RPMI8226 (cell line): ENCODE measurements around the gene TMEM121.
"Not testable (repeated sequence)": the region's sequence is repeated elsewhere in the genome, so short reads cannot be mapped to it uniquely, and the experiment has no call there.

Experiments used
- DNase-seq: peaks from one replicate; pipeline ENCODE4 v3.0.0-alpha.2; 2015

TMEM121 gene

DNA sequence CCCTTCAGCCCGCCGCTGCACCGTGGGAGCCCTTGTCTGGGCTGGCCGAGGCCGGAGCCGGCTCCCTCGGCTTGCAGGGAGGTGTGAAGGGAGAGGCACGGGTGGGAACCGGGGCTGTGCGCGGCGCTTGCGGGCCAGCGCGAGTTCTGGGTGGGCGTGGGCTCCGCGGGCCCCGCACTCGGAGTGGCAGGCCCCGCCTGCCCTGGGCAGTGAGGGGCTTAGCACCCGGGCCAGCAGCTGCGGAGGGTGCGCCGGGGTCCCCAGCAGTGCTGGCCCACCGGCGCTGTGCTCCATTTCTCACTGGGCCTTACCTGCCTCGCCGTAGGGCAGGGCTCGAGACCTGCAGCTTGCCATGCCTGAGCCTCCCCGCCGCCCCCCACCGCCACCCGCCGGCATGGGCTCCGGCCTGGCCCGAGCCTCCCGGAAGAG lies 21.4 kb downstream of the TMEM121 start:
- DNase-seq: no peak

DNA sequence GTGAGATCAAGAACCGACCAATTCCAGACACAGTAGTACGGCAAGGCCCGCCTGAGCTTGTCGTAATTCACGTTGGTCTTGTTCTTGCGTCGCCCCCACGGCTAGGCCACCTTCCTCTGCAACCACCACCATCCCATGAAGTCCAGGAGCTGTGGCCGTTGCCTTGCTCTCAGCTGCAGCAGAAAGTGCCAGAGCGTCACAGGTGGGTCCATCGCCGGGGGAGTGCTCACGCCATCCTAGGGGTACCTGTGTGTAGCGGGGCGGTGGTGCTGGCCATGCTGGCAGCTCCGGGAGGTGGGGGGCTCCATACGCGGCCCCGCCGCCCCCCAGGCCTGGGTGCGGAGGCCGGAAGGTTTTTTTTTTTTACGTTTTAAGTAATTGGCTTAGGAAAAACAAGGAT lies 23.1 kb downstream of the TMEM121 start:
- no peak for DNase-seq

GRCh38 chr14:105554022-105554421 lies 27.6 kb downstream of the TMEM121 start:
- no peak for DNase-seq

- no peak for DNase-seq
Measured at GRCh38 chr14:105554523-105554922, 28.1 kb downstream of the TMEM121 start.

DNA sequence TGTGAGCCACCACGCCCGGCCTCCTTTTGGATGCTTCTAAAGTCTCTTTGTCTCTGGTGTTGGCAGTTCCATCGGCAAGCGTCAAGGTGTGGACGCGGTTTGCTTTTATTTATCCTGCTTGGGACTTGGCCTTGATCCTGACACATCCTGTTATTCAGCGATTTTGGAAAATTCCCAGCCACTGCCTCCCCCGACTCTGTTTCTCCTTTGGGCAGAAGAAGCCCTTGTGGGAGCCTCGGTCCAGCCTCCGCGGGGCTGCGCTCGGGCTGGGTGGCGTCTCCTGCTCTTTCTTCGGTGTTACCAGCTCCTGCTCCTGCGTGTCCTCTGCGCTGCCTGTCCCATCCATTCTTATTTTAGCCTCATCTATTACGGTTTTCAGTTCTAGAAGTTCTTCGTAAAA lies 31.3 kb downstream of the TMEM121 start:
- not testable (repeated sequence) for DNase-seq

DNA sequence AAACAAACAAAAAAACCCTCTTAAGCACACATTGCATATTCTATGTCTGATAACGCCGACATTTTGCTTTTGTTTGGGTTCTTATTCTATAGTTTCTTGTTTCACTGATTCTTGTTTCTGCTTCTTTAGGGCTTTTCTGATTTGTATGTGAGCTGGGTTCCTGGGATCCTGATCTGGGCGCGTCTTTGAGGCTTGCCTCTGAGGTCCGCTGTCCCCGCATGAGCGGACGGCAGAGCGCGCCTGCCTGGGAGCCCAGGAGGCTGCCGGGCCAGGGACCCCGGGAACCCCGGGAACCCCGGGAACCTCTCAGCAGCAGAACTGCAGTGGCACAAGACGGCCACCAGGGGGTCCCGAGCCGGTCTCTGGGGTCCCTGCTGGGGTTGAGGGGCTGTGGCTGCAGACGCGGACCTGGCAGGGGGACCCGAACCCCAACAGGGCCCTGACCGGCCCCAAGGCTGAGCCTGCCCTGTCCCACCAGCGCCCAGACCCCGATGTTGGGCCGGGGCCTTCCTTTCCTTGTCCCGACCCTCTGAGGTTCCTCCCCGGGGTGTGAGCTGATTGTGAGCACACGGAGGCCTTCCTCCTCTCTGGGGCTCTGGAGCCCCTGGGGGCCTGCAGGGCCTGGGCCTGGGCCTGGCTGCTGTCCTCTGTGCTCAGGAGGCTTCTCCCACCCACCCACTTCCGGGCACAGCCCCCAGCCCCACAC lies 32.2 kb downstream of the TMEM121 start:
- not testable (repeated sequence) for DNase-seq

GRCh38 chr14:105559384-105560047 lies 33.1 kb downstream of the TMEM121 start:
- DNase-seq: not testable (repeated sequence)

GRCh38 chr14:105560048-105560669 lies 33.8 kb downstream of the TMEM121 start:
- DNase-seq: not testable (repeated sequence)

- not testable (repeated sequence) for DNase-seq
Measured at GRCh38 chr14:105561345-105561744, 35.0 kb downstream of the TMEM121 start.

DNA sequence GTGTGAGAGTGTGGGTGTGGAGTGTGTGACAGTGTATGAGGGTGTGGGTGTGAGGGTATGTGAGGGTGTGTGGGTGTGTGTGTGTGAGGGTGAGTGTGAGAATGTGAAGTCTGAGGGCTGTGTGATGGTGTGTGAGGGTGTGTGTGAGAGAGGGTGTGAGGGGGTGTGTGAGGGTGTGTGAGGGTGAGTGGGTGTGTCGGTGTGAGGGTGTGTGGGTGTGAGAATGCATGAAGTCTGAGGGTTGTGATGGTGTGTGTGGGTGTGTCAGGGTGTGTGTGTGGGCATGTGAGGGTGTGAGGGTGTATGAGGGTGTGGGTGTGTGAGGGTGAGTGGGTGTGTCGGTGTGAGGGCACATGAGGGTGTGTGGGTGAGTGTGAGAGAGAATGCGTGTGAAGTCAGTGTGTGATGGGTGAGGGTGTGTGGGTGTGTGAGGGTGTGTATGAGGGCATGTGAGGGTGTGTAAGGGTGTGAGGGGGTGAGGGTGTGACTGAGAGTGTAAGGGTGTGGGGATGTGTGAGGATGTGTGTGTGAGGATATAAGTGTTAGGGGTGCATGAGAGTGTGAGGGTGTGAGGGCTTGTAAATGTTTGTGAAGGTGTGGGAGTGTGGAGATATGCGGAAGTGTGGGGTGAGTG lies 36.4 kb downstream of the TMEM121 start:
- DNase-seq: no peak

- DNase-seq: no peak
Measured at GRCh38 chr14:105563347-105563737, 37.0 kb downstream of the TMEM121 start.

GRCh38 chr14:105564536-105564935 lies 38.2 kb downstream of the TMEM121 start:
- DNase-seq: not testable (repeated sequence)

DNA sequence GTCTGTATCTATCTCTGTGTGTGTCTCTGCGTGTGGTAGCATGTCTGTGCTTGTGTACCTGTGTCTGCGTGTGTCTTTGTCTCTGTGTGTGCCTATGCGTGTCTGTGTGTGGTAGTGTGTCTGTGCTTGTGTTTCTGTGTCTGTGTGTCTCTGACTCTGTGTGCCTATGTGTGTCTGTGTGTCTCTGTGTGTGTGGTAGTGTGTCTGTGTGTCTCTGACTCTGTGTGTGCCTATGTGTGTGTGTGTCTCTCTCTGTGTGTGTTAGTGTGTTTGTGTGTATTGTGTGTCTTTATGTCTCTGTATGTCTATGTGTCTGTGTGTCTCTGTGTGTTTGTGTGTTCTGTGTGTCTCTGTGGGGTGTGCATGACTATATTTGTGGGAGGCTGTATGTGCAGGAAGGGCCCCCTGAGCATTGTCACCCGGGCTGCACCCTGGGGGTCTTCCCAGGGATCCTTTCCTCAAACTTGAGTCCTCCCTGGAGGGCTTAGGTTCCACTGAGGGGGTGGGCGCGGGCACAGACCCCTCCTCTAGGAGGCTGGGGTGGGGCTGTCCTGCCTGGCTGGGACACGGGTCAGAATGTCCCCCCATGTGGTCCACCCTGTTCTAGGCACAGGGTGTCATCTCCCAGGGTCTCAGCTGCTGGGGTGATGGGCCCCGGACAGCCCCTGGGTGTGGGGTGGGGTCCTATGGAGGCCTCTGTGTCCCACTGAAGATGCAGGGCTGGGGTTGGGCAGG lies 39.0 kb downstream of the TMEM121 start:
- not testable (repeated sequence) for DNase-seq

DNA sequence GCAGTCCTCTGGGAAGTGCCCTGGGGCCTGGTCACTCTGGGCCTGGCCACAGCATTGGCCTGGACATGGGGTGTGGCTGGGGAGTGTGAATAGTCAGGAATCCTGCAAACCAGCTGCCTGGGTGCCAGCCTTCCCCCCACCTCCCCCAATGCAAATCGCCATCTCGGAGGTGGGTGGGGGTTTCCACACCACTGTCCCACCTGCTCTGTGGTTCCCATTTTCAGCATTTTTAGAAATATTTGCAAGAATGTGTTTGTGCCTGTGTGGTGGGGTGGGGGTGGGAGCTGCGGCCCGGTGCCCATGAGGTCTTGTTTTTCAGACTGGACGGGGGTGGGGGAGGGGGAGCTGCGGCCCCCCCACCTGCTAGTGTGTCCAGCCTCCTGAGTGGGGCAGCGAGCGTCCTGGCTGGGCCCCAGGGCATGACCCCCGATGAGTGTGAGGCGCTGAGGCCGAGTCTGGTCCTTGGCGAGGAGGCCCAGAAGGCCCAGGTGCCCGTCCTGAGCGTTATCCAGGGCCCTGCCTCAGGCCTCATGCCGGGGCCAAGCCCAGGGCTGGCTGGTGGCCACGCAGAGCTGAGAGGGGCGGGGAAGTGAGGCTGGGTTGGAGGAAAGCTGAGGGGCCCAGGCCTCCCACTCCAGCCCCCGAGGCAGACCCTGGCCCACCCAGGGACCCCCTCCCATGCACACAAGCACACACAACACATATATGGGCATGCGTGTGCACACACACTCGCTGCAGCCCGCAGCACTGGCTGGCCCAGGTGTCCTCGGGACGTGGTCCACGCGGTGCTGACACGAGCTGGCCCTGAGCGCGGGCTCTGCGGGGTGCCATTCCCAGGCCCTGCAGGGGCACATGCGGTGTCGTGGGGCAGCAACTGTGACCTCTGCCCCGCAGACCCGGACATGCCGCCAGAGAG lies 40.1 kb downstream of the TMEM121 start:
- DNase-seq: peak; percentile 38

GRCh38 chr14:105567164-105568103 lies 41.1 kb downstream of the TMEM121 start:
- DNase-seq: not testable (repeated sequence)

- not testable (repeated sequence) for DNase-seq
Measured at GRCh38 chr14:105568140-105568843, 41.9 kb downstream of the TMEM121 start.

DNA sequence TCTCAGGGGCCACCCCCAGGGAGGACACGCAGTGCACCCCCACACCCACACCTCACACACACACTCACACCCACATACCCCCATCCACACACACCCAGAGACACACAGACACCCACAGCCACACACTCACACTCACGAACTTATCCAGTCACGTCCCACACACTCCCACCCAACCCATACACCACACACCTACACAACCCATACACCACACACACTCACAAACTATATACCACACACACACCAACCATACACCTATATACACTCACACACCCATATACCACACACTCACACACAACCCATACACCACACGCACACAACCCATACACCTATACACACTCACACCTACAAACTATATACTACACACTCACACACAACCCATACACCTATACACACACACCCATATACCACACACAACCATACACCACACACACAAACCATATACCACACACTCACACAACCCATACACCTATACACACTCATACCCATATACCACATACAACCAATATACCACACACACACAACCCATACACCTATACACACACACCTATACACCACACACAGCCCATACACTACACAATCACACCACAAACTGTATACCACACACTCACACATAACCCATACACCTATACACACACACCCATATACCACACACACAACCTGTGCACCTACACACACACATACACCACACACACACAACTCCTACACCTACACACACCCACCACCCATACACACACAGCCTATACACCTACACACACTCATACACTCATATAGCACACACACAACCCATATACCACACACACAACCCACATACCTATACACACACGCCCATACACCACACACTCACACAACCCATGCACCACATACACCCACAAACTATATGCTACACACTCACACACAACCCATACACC lies 42.7 kb downstream of the TMEM121 start:
- no peak for DNase-seq

GRCh38 chr14:105570482-105570881 lies 44.1 kb downstream of the TMEM121 start:
- no peak for DNase-seq
